SK-N-SH treated with all-trans-retinoic acid at 6 μM for 48 hours (cell line): ENCODE measurements around the gene OSBPL5.

Source experiments
- ATAC-seq: fragments of 200-7000 bp; cut with Tn5 transposase; 3 replicates; pipeline ENCODE4 v1.9.1; 2020; ENCODE audit warnings: mild to moderate bottlenecking, moderate library complexity
- ARNTL ChIP-seq: fragments of 450-650 bp; formaldehyde crosslinking; IDR thresholded peaks from 2 replicates; pipeline ENCODE4 v1.5.0; 2020; ENCODE audit warnings: low read depth, mild to moderate bottlenecking, moderate library complexity, borderline replicate concordance
- BACH2 ChIP-seq: fragments of 250-450 bp; sonication (Bioruptor Pico); IDR thresholded peaks from 2 replicates; pipeline ENCODE4 v1.9.0; 2021; ENCODE audit warnings: mild to moderate bottlenecking, borderline replicate concordance
- CSDC2 ChIP-seq: fragments of 250-450 bp; sonication (Bioruptor Pico); IDR thresholded peaks from 2 replicates; pipeline ENCODE4 v1.5.0; 2020; ENCODE audit warnings: mild to moderate bottlenecking, moderate library complexity
- ESRRG ChIP-seq: fragments of 250-450 bp; sonication (Bioruptor Pico); IDR thresholded peaks from 2 replicates; pipeline ENCODE4 v1.6.1; 2021; ENCODE audit warnings: mild to moderate bottlenecking
- GLIS3 ChIP-seq: fragments of 250-450 bp; sonication (Bioruptor Pico); IDR thresholded peaks from 2 replicates; pipeline ENCODE4 v1.5.0; 2020; ENCODE audit warnings: mild to moderate bottlenecking, moderate library complexity
- ISL1 ChIP-seq: fragments of 250-450 bp; sonication (Bioruptor Pico); IDR thresholded peaks from 2 replicates; pipeline ENCODE4 v2.1.2; 2022; ENCODE audit warnings: mild to moderate bottlenecking, moderate library complexity
- OSR1 ChIP-seq: fragments of 250-450 bp; sonication (Bioruptor Pico); IDR thresholded peaks from 2 replicates; pipeline ENCODE4 v1.8.0; 2022; ENCODE audit warnings: moderate library complexity, mild to moderate bottlenecking, inconsistent platforms
- PPARA ChIP-seq: fragments of 250-450 bp; sonication (Bioruptor Pico); IDR thresholded peaks from 2 replicates; pipeline ENCODE4 v1.5.0; 2020; ENCODE audit warnings: mild to moderate bottlenecking, borderline replicate concordance
- RARB ChIP-seq: fragments of 250-450 bp; sonication (Bioruptor Pico); IDR thresholded peaks from 2 replicates; pipeline ENCODE4 v1.8.0; 2021; ENCODE audit warnings: mild to moderate bottlenecking, moderate library complexity
- SNAI2 ChIP-seq: fragments of 250-450 bp; sonication (Bioruptor Pico); IDR thresholded peaks from 2 replicates; pipeline ENCODE4 v1.5.0; 2020; ENCODE audit warnings: mild to moderate bottlenecking, moderate library complexity
- TCF4 ChIP-seq: fragments of 250-450 bp; sonication (Bioruptor Pico); IDR thresholded peaks from 2 replicates; pipeline ENCODE4 v1.8.0; 2021; ENCODE audit warnings: mild to moderate bottlenecking, moderate library complexity, borderline replicate concordance
- TOX ChIP-seq: fragments of 250-450 bp; sonication (Bioruptor Pico); IDR thresholded peaks from 2 replicates; pipeline ENCODE4 v1.8.0; 2021; ENCODE audit warnings: mild to moderate bottlenecking, moderate library complexity, borderline replicate concordance
- ZC3H10 ChIP-seq: fragments of 250-450 bp; sonication (Bioruptor Pico); IDR thresholded peaks from 2 replicates; pipeline ENCODE4 v1.5.1; 2021; ENCODE audit warnings: mild to moderate bottlenecking, moderate library complexity
- ZFP3 ChIP-seq: fragments of 250-450 bp; sonication (Bioruptor Pico); IDR thresholded peaks from 2 replicates; pipeline ENCODE4 v1.5.0; 2020; ENCODE audit warnings: mild to moderate bottlenecking, moderate library complexity
- ZFP30 ChIP-seq: fragments of 450-650 bp; formaldehyde crosslinking; IDR thresholded peaks from 2 replicates; pipeline ENCODE4 v1.5.0; 2022; ENCODE audit warnings: mild to moderate bottlenecking, moderate library complexity
- ZNF70 ChIP-seq: fragments of 450-650 bp; formaldehyde crosslinking; IDR thresholded peaks from 2 replicates; pipeline ENCODE4 v1.5.0; 2020; ENCODE audit warnings: mild to moderate bottlenecking, moderate library complexity
- ZNF8 ChIP-seq: fragments of 450-650 bp; formaldehyde crosslinking; IDR thresholded peaks from 2 replicates; pipeline ENCODE4 v1.5.0; 2020; ENCODE audit warnings: mild to moderate bottlenecking, moderate library complexity
- TF ChIP-seq, protein P1 (sequence below): fragments of 250-450 bp; sonication (Bioruptor Pico); IDR thresholded peaks from 2 replicates; pipeline ENCODE4 v1.5.0; 2020; ENCODE audit warnings: mild to moderate bottlenecking, moderate library complexity
- TF ChIP-seq, protein P2 (sequence below): fragments of 250-450 bp; sonication (Bioruptor Pico); IDR thresholded peaks from 2 replicates; pipeline ENCODE4 v1.5.1; 2021; ENCODE audit warnings: mild to moderate bottlenecking, moderate library complexity
- TF ChIP-seq, protein P3 (sequence below): fragments of 250-450 bp; sonication (Bioruptor Pico); IDR thresholded peaks from 2 replicates; pipeline ENCODE4 v1.8.0; 2021; ENCODE audit warnings: low read depth, mild to moderate bottlenecking, moderate library complexity, borderline replicate concordance
- TF ChIP-seq, protein P4 (sequence below): fragments of 250-450 bp; sonication (Bioruptor Pico); IDR thresholded peaks from 2 replicates; pipeline ENCODE4 v1.5.1; 2020; ENCODE audit warnings: low read depth, mild to moderate bottlenecking, moderate library complexity

The OSBPL5 gene

DNA sequence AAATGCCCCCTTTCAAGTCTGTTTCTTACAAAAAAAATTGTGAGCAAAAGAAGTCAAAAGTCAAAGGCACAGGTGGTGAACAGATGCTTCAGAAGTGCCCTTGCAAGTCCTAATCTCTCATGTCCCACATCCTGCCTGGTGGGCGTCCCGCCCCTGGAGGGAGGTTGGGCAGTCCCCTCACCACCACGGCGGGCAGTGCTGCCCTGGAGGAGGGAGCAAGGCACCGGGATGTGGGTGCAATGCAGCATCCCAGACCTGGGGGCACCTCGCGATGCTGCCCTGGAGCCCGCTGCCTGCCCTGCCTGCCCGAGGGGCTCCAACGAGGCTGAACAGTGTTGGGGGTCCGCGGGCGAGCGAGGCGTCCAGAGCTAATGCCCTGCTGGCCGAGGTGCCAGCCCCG, 37.6 kb upstream of the OSBPL5 start:
- TF ChIP-seq OSR1 (CRISPR knock-in tag) (no peak), RARB (CRISPR knock-in tag) (no peak), SNAI2 (CRISPR knock-in tag) (no peak), ZNF70 (CRISPR knock-in tag) (no peak), GLIS3 (CRISPR knock-in tag) (no peak), TOX (no peak), ZFP30 (CRISPR knock-in tag) (no peak)
- TF ChIP-seq, protein P1, sequence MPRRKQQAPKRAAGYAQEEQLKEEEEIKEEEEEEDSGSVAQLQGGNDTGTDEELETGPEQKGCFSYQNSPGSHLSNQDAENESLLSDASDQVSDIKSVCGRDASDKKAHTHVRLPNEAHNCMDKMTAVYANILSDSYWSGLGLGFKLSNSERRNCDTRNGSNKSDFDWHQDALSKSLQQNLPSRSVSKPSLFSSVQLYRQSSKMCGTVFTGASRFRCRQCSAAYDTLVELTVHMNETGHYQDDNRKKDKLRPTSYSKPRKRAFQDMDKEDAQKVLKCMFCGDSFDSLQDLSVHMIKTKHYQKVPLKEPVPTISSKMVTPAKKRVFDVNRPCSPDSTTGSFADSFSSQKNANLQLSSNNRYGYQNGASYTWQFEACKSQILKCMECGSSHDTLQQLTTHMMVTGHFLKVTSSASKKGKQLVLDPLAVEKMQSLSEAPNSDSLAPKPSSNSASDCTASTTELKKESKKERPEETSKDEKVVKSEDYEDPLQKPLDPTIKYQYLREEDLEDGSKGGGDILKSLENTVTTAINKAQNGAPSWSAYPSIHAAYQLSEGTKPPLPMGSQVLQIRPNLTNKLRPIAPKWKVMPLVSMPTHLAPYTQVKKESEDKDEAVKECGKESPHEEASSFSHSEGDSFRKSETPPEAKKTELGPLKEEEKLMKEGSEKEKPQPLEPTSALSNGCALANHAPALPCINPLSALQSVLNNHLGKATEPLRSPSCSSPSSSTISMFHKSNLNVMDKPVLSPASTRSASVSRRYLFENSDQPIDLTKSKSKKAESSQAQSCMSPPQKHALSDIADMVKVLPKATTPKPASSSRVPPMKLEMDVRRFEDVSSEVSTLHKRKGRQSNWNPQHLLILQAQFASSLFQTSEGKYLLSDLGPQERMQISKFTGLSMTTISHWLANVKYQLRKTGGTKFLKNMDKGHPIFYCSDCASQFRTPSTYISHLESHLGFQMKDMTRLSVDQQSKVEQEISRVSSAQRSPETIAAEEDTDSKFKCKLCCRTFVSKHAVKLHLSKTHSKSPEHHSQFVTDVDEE (CRISPR knock-in tag) = no peak
- peak; percentile 12; the same call in 2 of the 3 replicates for ATAC-seq

DNA sequence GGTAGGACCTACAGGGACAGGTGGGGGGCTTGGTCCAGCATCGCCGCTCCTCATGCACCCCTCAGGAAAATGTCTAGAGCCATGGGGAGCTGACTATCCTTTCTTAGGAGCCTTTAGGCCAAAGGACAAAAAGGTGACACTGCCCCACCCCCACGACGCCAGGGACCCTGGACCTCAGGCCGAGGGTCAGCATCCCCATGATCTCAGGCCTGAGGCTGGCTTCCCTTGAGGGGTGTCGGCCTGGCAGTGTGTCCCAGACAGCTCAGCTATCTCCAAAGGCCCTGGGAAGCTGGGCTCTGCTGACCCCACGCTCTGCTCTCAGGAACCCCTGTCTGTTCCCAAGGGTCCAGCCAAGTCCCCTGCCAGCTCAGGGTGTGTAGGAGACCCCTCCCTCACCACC, 37.2 kb upstream of the OSBPL5 start:
- ATAC-seq = no peak
- no peak for TF ChIP-seq PPARA (CRISPR knock-in tag)
- TF ChIP-seq RARB (CRISPR knock-in tag) = no peak
- TF ChIP-seq, protein P2, sequence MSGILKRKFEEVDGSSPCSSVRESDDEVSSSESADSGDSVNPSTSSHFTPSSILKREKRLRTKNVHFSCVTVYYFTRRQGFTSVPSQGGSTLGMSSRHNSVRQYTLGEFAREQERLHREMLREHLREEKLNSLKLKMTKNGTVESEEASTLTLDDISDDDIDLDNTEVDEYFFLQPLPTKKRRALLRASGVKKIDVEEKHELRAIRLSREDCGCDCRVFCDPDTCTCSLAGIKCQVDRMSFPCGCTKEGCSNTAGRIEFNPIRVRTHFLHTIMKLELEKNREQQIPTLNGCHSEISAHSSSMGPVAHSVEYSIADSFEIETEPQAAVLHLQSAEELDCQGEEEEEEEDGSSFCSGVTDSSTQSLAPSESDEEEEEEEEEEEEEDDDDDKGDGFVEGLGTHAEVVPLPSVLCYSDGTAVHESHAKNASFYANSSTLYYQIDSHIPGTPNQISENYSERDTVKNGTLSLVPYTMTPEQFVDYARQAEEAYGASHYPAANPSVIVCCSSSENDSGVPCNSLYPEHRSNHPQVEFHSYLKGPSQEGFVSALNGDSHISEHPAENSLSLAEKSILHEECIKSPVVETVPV = no peak
- no peak for TF ChIP-seq GLIS3 (CRISPR knock-in tag)
- TF ChIP-seq ISL1 = no peak
- TF ChIP-seq, protein P1 (CRISPR knock-in tag) = no peak
- TF ChIP-seq, protein P3, sequence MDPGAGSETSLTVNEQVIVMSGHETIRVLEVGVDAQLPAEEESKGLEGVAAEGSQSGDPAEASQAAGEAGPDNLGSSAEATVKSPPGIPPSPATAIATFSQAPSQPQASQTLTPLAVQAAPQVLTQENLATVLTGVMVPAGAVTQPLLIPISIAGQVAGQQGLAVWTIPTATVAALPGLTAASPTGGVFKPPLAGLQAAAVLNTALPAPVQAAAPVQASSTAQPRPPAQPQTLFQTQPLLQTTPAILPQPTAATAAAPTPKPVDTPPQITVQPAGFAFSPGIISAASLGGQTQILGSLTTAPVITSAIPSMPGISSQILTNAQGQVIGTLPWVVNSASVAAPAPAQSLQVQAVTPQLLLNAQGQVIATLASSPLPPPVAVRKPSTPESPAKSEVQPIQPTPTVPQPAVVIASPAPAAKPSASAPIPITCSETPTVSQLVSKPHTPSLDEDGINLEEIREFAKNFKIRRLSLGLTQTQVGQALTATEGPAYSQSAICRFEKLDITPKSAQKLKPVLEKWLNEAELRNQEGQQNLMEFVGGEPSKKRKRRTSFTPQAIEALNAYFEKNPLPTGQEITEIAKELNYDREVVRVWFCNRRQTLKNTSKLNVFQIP = no peak
- TF ChIP-seq ARNTL (CRISPR knock-in tag) = no peak
- no peak for TF ChIP-seq SNAI2 (CRISPR knock-in tag)
- TF ChIP-seq ZFP3 (CRISPR knock-in tag) = no peak
- TF ChIP-seq, protein P4, sequence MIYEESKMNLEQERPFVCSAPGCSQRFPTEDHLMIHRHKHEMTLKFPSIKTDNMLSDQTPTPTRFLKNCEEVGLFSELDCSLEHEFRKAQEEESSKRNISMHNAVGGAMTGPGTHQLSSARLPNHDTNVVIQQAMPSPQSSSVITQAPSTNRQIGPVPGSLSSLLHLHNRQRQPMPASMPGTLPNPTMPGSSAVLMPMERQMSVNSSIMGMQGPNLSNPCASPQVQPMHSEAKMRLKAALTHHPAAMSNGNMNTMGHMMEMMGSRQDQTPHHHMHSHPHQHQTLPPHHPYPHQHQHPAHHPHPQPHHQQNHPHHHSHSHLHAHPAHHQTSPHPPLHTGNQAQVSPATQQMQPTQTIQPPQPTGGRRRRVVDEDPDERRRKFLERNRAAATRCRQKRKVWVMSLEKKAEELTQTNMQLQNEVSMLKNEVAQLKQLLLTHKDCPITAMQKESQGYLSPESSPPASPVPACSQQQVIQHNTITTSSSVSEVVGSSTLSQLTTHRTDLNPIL (CRISPR knock-in tag) = no peak
- TF ChIP-seq BACH2 (CRISPR knock-in tag) = no peak
- TF ChIP-seq TCF4 = no peak
- TF ChIP-seq CSDC2 (CRISPR knock-in tag) = no peak
- no peak for TF ChIP-seq ZNF8 (CRISPR knock-in tag)
- no peak for TF ChIP-seq ZNF70 (CRISPR knock-in tag)

DNA sequence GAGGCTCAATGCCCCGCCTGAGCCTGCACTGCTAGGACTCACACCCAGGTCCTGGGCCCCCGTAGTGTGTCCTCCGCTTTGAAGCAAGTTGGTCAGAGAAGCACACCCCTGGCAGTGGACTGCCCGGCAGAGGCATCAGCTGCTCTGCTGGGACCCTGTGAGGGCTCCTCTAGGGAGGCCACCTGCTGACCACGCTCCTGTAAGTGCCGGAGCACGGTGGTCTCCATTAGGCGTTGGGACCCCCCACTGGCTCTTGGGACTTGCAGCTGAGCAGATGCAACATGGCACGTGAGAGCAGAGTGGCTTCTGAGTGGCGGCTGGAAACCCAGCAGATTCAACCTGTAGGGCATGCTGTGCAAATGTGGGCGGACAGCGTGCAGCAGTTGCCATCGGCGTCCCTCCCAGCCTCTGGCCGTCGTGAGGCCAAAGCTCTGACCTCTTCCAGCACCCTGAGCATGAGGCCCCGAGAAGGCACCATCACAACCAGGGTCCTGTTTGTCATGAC, 36.6 kb upstream of the OSBPL5 start:
- ATAC-seq = no peak
- TF ChIP-seq GLIS3 (CRISPR knock-in tag) (no peak), ZFP3 (CRISPR knock-in tag) (no peak), RARB (CRISPR knock-in tag) (no peak), ZFP30 (CRISPR knock-in tag) (no peak), ZC3H10 (CRISPR knock-in tag) (no peak), SNAI2 (CRISPR knock-in tag) (no peak), OSR1 (CRISPR knock-in tag) (no peak), CSDC2 (CRISPR knock-in tag) (no peak), ESRRG (CRISPR knock-in tag) (no peak), TCF4 (no peak), ZNF70 (CRISPR knock-in tag) (no peak)
- TF ChIP-seq, protein P2 = no peak
- TF ChIP-seq, protein P3 = no peak
